B cell (primary cell): ENCODE data around the gene GIGYF2. TPM values are rescaled to one million over a fixed set of nuclear protein-coding genes. Genes with fewer than 3 reads are reported as not detected.

Experiments
- ATAC-seq: fragments of 200-7000 bp; cut with Tn5 transposase; one replicate; pipeline ENCODE4 v1.10.0; 2021; ENCODE audit warnings: low read depth, mild to moderate bottlenecking, moderate number of reproducible peaks, moderate library complexity
- CTCF ChIA-PET: fragments of 350-600 bp; sonication (Branson Sonifier 250); formaldehyde crosslinking; loops from one replicate; lab custom pipeline; 2021; ENCODE audit warnings: antibody characterized with exemption, inconsistent platforms; lab: Charles Lee
- POLR2A ChIA-PET: fragments of 350-600 bp; sonication (Branson Sonifier 250); formaldehyde crosslinking; loops from one replicate; lab custom pipeline; 2021; ENCODE audit warnings: antibody characterized with exemption; lab: Charles Lee
- DNase-seq: peaks from one replicate; pipeline ENCODE4 v3.0.0; 2013
- H2AFZ ChIP-seq: 2 replicates; pipeline ENCODE4 v1.6.1; 2012; ENCODE audit warnings: mild to moderate bottlenecking, low read depth, low read length; ENCODE audit not compliant: insufficient read depth, poor library complexity, severe bottlenecking
- H3K27ac ChIP-seq, 2 donors: 1 replicate in 1 of 2; 2 replicates in 1 of 2; pipeline ENCODE4 v1.5.1; 2012 to 2013; ENCODE audit warnings: low read length in 2 of 2, mild to moderate bottlenecking in 2 of 2, moderate library complexity in 1 of 2
- H3K27me3 ChIP-seq, 4 experiments: fragments of 200-600 bp in 1 of 4; sonication (generic) in 1 of 4; replicated peaks in 1 of 4; 1 replicate in 2 of 4; 2 replicates in 2 of 4; pipeline versions ENCODE4 v1.6.1 to v1.7.0; 2013 to 2016; ENCODE audit warnings: low read length in 3 of 4, mild to moderate bottlenecking in 2 of 4, mixed read lengths in 1 of 4, moderate library complexity in 1 of 4; ENCODE audit not compliant: insufficient read depth in 4 of 4, control insufficient read depth in 3 of 4; ENCODE audit errors: control extremely low read depth in 1 of 4
- H3K36me3 ChIP-seq, 2 experiments: replicated peaks in 1 of 2; 1 replicate in 1 of 2; 2 replicates in 1 of 2; pipeline versions ENCODE4 v1.6.1 to v1.7.1; 2013; ENCODE audit warnings: low read length in 1 of 2; ENCODE audit not compliant: insufficient read depth in 2 of 2, control insufficient read depth in 1 of 2; ENCODE audit errors: control extremely low read depth in 1 of 2, extremely low read depth in 1 of 2
- H3K4me1 ChIP-seq, 2 donors: fragments of 200-600 bp in 1 of 2; sonication (generic) in 1 of 2; 1 replicate in 1 of 2; 2 replicates in 1 of 2; pipeline versions ENCODE4 v1.5.1 to v1.6.1; 2013 to 2017; ENCODE audit warnings: low read length in 2 of 2; ENCODE audit not compliant: control insufficient read depth in 2 of 2, insufficient read depth in 2 of 2
- H3K4me2 ChIP-seq: replicated peaks from 2 replicates; pipeline ENCODE3; 2012; ENCODE audit warnings: mild to moderate bottlenecking, low read depth, low read length; ENCODE audit not compliant: poor library complexity, severe bottlenecking
- H3K4me3 ChIP-seq, 5 experiments: fragments of 200-600 bp in 1 of 5; sonication (generic) in 1 of 5; 1 replicate in 3 of 5; 2 replicates in 2 of 5; pipeline versions ENCODE4 v1.5.1 to v1.7.0; 2011 to 2016; ENCODE audit warnings: low read length in 4 of 5, mild to moderate bottlenecking in 4 of 5, low read depth in 2 of 5, control low read depth in 1 of 5, moderate library complexity in 1 of 5; ENCODE audit not compliant: insufficient read depth in 1 of 5; ENCODE audit errors: control extremely low read depth in 1 of 5, extremely low read depth in 1 of 5
- H3K79me2 ChIP-seq: fragments of 200-600 bp; sonication (generic); one replicate; pipeline ENCODE4 v1.6.0; 2016; ENCODE audit warnings: low read length; ENCODE audit not compliant: control insufficient read depth, insufficient read depth
- H3K9ac ChIP-seq: fragments of 200-600 bp; sonication (generic); 2 replicates; pipeline ENCODE4 v1.6.1; 2017; ENCODE audit warnings: mild to moderate bottlenecking, low read length, moderate library complexity
- H3K9me3 ChIP-seq, 3 donors: one replicate each; pipeline versions ENCODE4 v1.6.1 to v1.7.1; 2013; ENCODE audit warnings: low read length in 2 of 3; ENCODE audit not compliant: control insufficient read depth in 2 of 3, insufficient read depth in 1 of 3; ENCODE audit errors: control extremely low read depth in 1 of 3
- H4K20me1 ChIP-seq: 2 replicates; pipeline ENCODE4 v1.6.0; 2012; ENCODE audit warnings: mild to moderate bottlenecking, low read length; ENCODE audit not compliant: insufficient read depth, control insufficient read depth, poor library complexity, severe bottlenecking
- H3K27ac Mint-ChIP-seq: one replicate; pipeline ENCODE4 v1.8.0; 2021; ENCODE audit warnings: mixed read lengths
- H3K27me3 Mint-ChIP-seq: one replicate; pipeline ENCODE4 v1.8.0; 2021; ENCODE audit warnings: mixed read lengths
- H3K4me1 Mint-ChIP-seq: one replicate; pipeline ENCODE4 v1.8.0; 2021; ENCODE audit warnings: mixed read lengths
- H3K4me3 Mint-ChIP-seq: one replicate; pipeline ENCODE4 v1.8.0; 2021; ENCODE audit warnings: mixed read lengths
- H3K9me3 Mint-ChIP-seq: one replicate; pipeline ENCODE4 v1.8.0; 2022; ENCODE audit warnings: mixed read lengths; ENCODE audit not compliant: insufficient read depth
- CTCF ChIP-seq: fragments of 200-600 bp; IDR thresholded peaks from one replicate; pipeline ENCODE4 v1.8.0; 2022; ENCODE audit warnings: antibody characterized with exemption, mild to moderate bottlenecking
- EZH2 ChIP-seq: IDR thresholded peaks from 2 replicates; pipeline ENCODE4 v1.6.1; 2012; ENCODE audit warnings: borderline replicate concordance, low read depth, mild to moderate bottlenecking, moderate library complexity, low read length; ENCODE audit not compliant: insufficient read depth, poor library complexity, severe bottlenecking
- WGBS: methylation state at CpG from one replicate; pipeline ENCODE4 v1.1.5; 2013; ENCODE audit warnings: missing lambda C conversion rate; ENCODE audit not compliant: insufficient coverage; 5-methylcytosine and 5-hydroxymethylcytosine counted together
- intact Hi-C: fragments of 100-400 bp; cut with micrococcal nuclease; formaldehyde crosslinking; loops from one replicate; pipeline ENCODE4 v1.10.0; 2022
- polyA plus RNA-seq: library from polyadenylated mRNA; depleted of rRNA; stranded (reverse); fragments of >200 nt; gene quantifications from 2 replicates; pipeline ENCODE4 v1.2.3, GENCODE V29; 2012
- total RNA-seq, 2 donors: library from RNA; stranded (reverse); fragments of 120-200 nt in 1 of 2; gene quantifications; 1 replicate in 1 of 2; 2 replicates in 1 of 2; pipeline versions ENCODE4 v1.2.3 to v1.2.4, GENCODE V29; 2013 to 2022

The GIGYF2 gene
- total and polyA plus RNA-seq, 2 donors (not counting 1 experiment from before 2014, with no cell fraction given) = 7.2 to 108 TPM

GRCh38 chr2:232750135-232750671, 53.1 kb downstream of the GIGYF2 start:
- H2AFZ ChIP-seq = no peak overlapping the region
- CTCF ChIA-PET = no interaction called here
- no peak for ATAC-seq
- H3K4me3 ChIP-seq = no peak overlapping the region
- WGBS = no CpG with 5 or more reads among the region's 4 CpGs
- H3K4me1 ChIP-seq = no peaks in the 10 kb centered on the region
- Mint-ChIP-seq H3K9me3 (no peaks in the 10 kb centered on the region), H3K27me3 (no peaks in the 10 kb centered on the region), H3K4me3 (no peak overlapping the region), H3K27ac (no peak overlapping the region), H3K4me1 (no peaks in the 10 kb centered on the region)
- POLR2A ChIA-PET = no interaction called here
- H3K36me3 ChIP-seq = peaks cover 6 to 43% of the 10 kb centered on the region in 2 experiments
- no peak overlapping the region for H3K9ac ChIP-seq
- no peaks in the 10 kb centered on the region for H4K20me1 ChIP-seq
- intact Hi-C loops = no loop called here
- H3K27ac ChIP-seq = no peak overlapping the region
- no peaks in the 10 kb centered on the region for H3K79me2 ChIP-seq
- no peaks in the 10 kb centered on the region for H3K27me3 ChIP-seq
- TF ChIP-seq EZH2 (no peak), CTCF (no peak)
- no peak for DNase-seq
- H3K4me2 ChIP-seq = no peak overlapping the region
- H3K9me3 ChIP-seq = no peaks in the 10 kb centered on the region

GRCh38 chr2:232757905-232758304, 60.8 kb downstream of the GIGYF2 start:
- Mint-ChIP-seq H3K27me3 (no peaks in the 10 kb centered on the region), H3K9me3 (no peaks in the 10 kb centered on the region), H3K27ac (no peak overlapping the region), H3K4me1 (no peaks in the 10 kb centered on the region), H3K4me3 (no peak overlapping the region)
- Histone ChIP-seq H3K9ac (no peak overlapping the region), H3K4me2 (no peak overlapping the region), H3K79me2 (no peaks in the 10 kb centered on the region), H3K36me3 (peaks cover 6 to 47% of the 10 kb centered on the region in 2 experiments), H3K4me3 (no peak overlapping the region), H3K9me3 (no peaks in the 10 kb centered on the region), H3K27ac (no peak overlapping the region), H4K20me1 (no peaks in the 10 kb centered on the region), H3K4me1 (no peaks in the 10 kb centered on the region), H3K27me3 (no peaks in the 10 kb centered on the region), H2AFZ (no peak overlapping the region)
- POLR2A ChIA-PET = no interaction called here
- no peak for ATAC-seq
- TF ChIP-seq CTCF = no peak
- TF ChIP-seq EZH2 = no peak
- intact Hi-C loops = no loop called here
- no CpG with 5 or more reads among the region's 2 CpGs for WGBS
- DNase-seq = no peak
- CTCF ChIA-PET = interaction anchor here (0.7 kb wide), 1 partner anchor 901 kb away, joined by 5 read pairs; no protein-coding TSS in a partner anchor
